Activated T-cell treated with anti-CD3 and anti-CD28 coated beads, Interleukin-2, amount 50 U/mL, for 24 hours (primary cell): Measurements from ENCODE around the gene DNTT.

Experiments
- DNase-seq: peaks from one replicate; pipeline ENCODE4 v3.0.0-alpha.2; 2020
- H3K27ac Mint-ChIP-seq: 2 replicates; pipeline ENCODE4 v1.8.0; 2020; ENCODE audit warnings: mild to moderate bottlenecking, mixed read lengths
- H3K27me3 Mint-ChIP-seq: 2 replicates; pipeline ENCODE4 v1.8.0; 2020; ENCODE audit warnings: mixed read lengths
- H3K36me3 Mint-ChIP-seq: 2 replicates; pipeline ENCODE4 v1.8.0; 2020; ENCODE audit warnings: low read depth, mixed read lengths
- H3K4me1 Mint-ChIP-seq: 2 replicates; pipeline ENCODE4 v1.8.0; 2020; ENCODE audit warnings: low read depth, mixed read lengths
- H3K4me3 Mint-ChIP-seq: 2 replicates; pipeline ENCODE4 v1.8.0; 2020; ENCODE audit warnings: mild to moderate bottlenecking, moderate library complexity, mixed read lengths
- H3K9me3 Mint-ChIP-seq: 2 replicates; pipeline ENCODE4 v1.8.0; 2020; ENCODE audit warnings: mixed read lengths

The DNTT gene

GRCh38 chr10:96337106-96337505 is 32.9 kb downstream of the DNTT start:
- Mint-ChIP-seq H3K9me3 (no peaks in the 10 kb centered on the region), H3K4me1 (peaks cover 31% of the 10 kb centered on the region), H3K27ac (no peak overlapping the region), H3K4me3 (no peak overlapping the region), H3K27me3 (peaks cover 22% of the 10 kb centered on the region), H3K36me3 (no peaks in the 10 kb centered on the region)
- no peak for DNase-seq

DNA sequence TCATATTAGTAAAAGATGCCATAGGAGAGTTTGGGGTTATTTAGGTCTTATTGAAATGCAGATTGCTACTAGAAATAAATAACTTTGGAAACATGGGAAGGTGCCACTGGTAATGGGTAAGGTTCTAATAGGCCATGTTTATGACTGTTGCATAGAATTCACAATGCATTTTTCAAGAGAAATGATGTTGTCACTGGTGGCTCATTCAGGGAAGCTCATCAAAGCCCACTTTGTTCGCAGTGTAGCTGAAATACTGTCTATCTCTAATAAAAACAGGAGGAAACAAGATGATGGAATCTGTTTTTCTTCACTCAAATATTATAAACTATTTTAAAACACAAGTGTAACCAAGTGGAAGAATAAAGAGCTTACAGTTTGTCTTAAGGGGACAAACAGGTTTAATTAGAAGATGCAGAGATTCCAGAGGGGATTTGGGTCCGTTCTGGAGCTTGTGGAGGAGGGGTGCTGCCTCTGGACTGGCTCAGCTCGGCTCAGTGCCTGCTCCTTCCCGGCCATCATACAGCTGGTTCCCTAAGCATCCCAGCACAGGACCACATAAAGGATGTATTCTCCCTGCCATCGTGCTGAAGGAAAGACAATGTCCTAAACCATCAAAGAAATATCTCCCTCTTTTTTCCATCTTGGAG is 34.2 kb downstream of the DNTT start:
- peaks cover 23% of the 10 kb centered on the region for H3K27me3 Mint-ChIP-seq
- no peak for DNase-seq
- no peaks in the 10 kb centered on the region for H3K36me3 Mint-ChIP-seq
- H3K27ac Mint-ChIP-seq: no peak overlapping the region
- peaks cover 21% of the 10 kb centered on the region for H3K4me1 Mint-ChIP-seq
- no peak overlapping the region for H3K4me3 Mint-ChIP-seq
- no peaks in the 10 kb centered on the region for H3K9me3 Mint-ChIP-seq

GRCh38 chr10:96339383-96339782 is 35.1 kb downstream of the DNTT start:
- H3K27me3 Mint-ChIP-seq: peaks cover 22% of the 10 kb centered on the region
- no peak overlapping the region for H3K27ac Mint-ChIP-seq
- H3K4me1 Mint-ChIP-seq: peaks cover 15% of the 10 kb centered on the region
- no peaks in the 10 kb centered on the region for H3K36me3 Mint-ChIP-seq
- no peaks in the 10 kb centered on the region for H3K9me3 Mint-ChIP-seq
- H3K4me3 Mint-ChIP-seq: no peak overlapping the region
- no peak for DNase-seq

- Mint-ChIP-seq H3K27ac (no peak overlapping the region), H3K4me3 (no peak overlapping the region), H3K4me1 (peaks cover 13% of the 10 kb centered on the region), H3K9me3 (no peaks in the 10 kb centered on the region), H3K36me3 (no peaks in the 10 kb centered on the region), H3K27me3 (peaks cover 17% of the 10 kb centered on the region)
- peak; percentile 47 for DNase-seq
Measured at GRCh38 chr10:96339956-96340904, 36.0 kb downstream of the DNTT start.

DNA sequence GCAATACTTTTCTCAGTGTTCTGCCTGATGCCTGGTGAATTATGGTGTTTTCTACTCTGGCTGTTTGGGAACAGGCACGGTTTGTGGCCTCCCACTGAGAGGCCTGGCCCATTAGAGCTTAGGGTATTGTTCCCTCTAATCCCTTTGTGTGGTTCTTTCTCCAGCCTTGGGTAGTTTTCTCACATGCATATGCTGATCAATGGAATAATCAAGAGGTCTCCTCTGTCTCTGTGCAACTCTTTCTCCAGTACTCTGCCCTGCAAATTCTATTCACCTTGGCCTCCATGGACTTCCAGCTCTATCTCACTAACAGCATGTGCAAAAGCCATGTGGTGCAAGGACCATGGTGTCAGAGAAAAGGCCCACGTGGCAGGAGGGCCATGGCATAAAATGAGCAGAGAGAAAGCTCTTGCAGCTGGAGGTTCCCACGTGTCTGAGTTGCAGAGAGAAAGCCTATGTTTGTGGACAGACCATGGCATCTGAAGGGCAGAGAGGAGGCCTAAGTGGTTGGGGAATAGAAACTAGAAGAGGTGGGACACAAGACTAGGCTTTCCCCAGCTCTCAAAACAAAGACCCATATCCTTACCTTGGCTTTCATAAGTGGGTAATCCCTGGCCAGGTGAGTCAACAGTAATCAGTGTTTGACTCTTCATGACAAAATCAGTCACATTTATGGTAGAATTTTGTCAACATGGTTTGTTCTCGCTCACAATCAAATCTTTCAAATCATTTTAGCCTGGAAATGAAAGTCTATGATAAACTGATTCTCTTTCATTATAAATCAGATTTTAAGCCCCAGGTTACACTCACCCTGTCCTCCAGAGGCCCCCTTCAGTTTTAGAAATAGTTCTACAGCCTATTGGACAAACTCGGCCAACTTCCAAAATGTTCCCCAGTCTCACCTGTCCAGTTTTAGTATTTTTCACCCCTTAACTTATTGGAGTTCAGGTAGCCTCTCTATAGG is 37.3 kb downstream of the DNTT start:
- Mint-ChIP-seq H3K4me3 (no peak overlapping the region), H3K27ac (no peak overlapping the region), H3K36me3 (no peaks in the 10 kb centered on the region), H3K27me3 (peaks cover 21% of the 10 kb centered on the region), H3K9me3 (peaks cover 6% of the 10 kb centered on the region), H3K4me1 (peaks cover 13% of the 10 kb centered on the region)
- no peak for DNase-seq

- Mint-ChIP-seq H3K27ac (no peak overlapping the region), H3K36me3 (no peaks in the 10 kb centered on the region), H3K4me1 (peaks cover 13% of the 10 kb centered on the region), H3K27me3 (peaks cover 21% of the 10 kb centered on the region), H3K4me3 (no peak overlapping the region), H3K9me3 (peaks cover 7% of the 10 kb centered on the region)
- no peak for DNase-seq
Measured at GRCh38 chr10:96342402-96342801, 38.2 kb downstream of the DNTT start.

GRCh38 chr10:96344178-96344577 is 39.9 kb downstream of the DNTT start:
- no peaks in the 10 kb centered on the region for H3K36me3 Mint-ChIP-seq
- H3K4me1 Mint-ChIP-seq: peaks cover 13% of the 10 kb centered on the region
- DNase-seq: no peak
- peaks cover 22% of the 10 kb centered on the region for H3K27me3 Mint-ChIP-seq
- H3K9me3 Mint-ChIP-seq: peaks cover 7% of the 10 kb centered on the region
- H3K4me3 Mint-ChIP-seq: no peak overlapping the region
- H3K27ac Mint-ChIP-seq: no peak overlapping the region

- peaks cover 28% of the 10 kb centered on the region for H3K27me3 Mint-ChIP-seq
- DNase-seq: no peak
- peaks cover 13% of the 10 kb centered on the region for H3K4me1 Mint-ChIP-seq
- no peaks in the 10 kb centered on the region for H3K36me3 Mint-ChIP-seq
- H3K27ac Mint-ChIP-seq: no peak overlapping the region
- H3K9me3 Mint-ChIP-seq: peaks cover 7% of the 10 kb centered on the region
- no peak overlapping the region for H3K4me3 Mint-ChIP-seq
Measured at GRCh38 chr10:96345222-96345621, 41.0 kb downstream of the DNTT start.

DNA sequence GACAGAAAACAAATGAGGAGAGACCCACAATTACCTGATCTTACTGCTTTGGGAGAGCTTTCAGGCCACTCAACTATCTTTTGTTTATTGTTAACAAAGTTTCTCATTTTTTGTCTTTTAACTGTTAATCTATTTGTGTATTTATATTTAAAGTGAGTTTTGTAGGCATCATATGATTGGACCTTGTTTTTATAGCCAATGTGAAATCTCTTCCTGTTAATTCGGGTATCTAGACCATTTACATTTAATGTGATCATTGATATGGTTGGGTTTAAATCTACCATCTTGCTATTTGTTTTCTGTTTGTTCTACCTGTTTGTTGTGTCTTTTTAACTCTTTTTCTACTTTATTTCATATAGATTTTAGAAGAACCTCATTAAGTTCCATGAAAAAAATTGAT is 42.1 kb downstream of the DNTT start:
- H3K27ac Mint-ChIP-seq: no peak overlapping the region
- H3K27me3 Mint-ChIP-seq: peaks cover 33% of the 10 kb centered on the region
- no peaks in the 10 kb centered on the region for H3K36me3 Mint-ChIP-seq
- peaks cover 10% of the 10 kb centered on the region for H3K4me1 Mint-ChIP-seq
- no peak for DNase-seq
- peaks cover 7% of the 10 kb centered on the region for H3K9me3 Mint-ChIP-seq
- H3K4me3 Mint-ChIP-seq: no peak overlapping the region

- Mint-ChIP-seq H3K36me3 (no peaks in the 10 kb centered on the region), H3K4me1 (no peaks in the 10 kb centered on the region), H3K4me3 (no peak overlapping the region), H3K27me3 (peaks cover 25% of the 10 kb centered on the region), H3K9me3 (no peaks in the 10 kb centered on the region), H3K27ac (no peak overlapping the region)
- DNase-seq: no peak
Measured at GRCh38 chr10:96352027-96352426, 47.8 kb downstream of the DNTT start.

- H3K4me3 Mint-ChIP-seq: no peak overlapping the region
- no peaks in the 10 kb centered on the region for H3K36me3 Mint-ChIP-seq
- no peak overlapping the region for H3K27ac Mint-ChIP-seq
- H3K9me3 Mint-ChIP-seq: no peaks in the 10 kb centered on the region
- DNase-seq: no peak
- H3K4me1 Mint-ChIP-seq: no peaks in the 10 kb centered on the region
- H3K27me3 Mint-ChIP-seq: peaks cover 27% of the 10 kb centered on the region
Measured at GRCh38 chr10:96352582-96352981, 48.3 kb downstream of the DNTT start.

GRCh38 chr10:96357038-96357620 is 52.9 kb downstream of the DNTT start:
- Mint-ChIP-seq H3K27ac (no peak overlapping the region), H3K4me3 (no peak overlapping the region), H3K36me3 (no peaks in the 10 kb centered on the region), H3K4me1 (no peaks in the 10 kb centered on the region), H3K27me3 (peaks cover 15% of the 10 kb centered on the region), H3K9me3 (no peaks in the 10 kb centered on the region)
- no peak for DNase-seq

GRCh38 chr10:96358851-96359540 is 54.8 kb downstream of the DNTT start, which contains the start of gene OPALIN:
Gene OPALIN (minus strand): TSS chr10:96359002. CDS start chr10:96358896, 106 bp downstream.
- H3K36me3 Mint-ChIP-seq: no peaks in the 10 kb centered on the region
- H3K4me1 Mint-ChIP-seq: no peaks in the 10 kb centered on the region
- peaks cover 11% of the 10 kb centered on the region for H3K27me3 Mint-ChIP-seq
- DNase-seq: no peak
- H3K4me3 Mint-ChIP-seq: no peak within 1 kb of the TSS
- H3K9me3 Mint-ChIP-seq: no peaks in the 10 kb centered on the region
- no peak within 1 kb of the TSS for H3K27ac Mint-ChIP-seq
